Adrenal gland (tissue), 12 donors: ENCODE results near the gene LPCAT2. TPM values are rescaled to one million over a fixed set of nuclear protein-coding genes. Genes with fewer than 3 reads are reported as not detected.
A peak's percentile ranks its signal among the peaks of the same experiment; 100 is the strongest.

Experiments
- DNase-seq, 7 donors: peaks; one replicate each; pipeline ENCODE4 v3.0.0-alpha.2; 2019 to 2020
- H3K27ac ChIP-seq, 5 donors: fragments of 200-600 bp; sonication (generic) in 4 of 5; 1 replicate in 3 of 5; 2 replicates in 2 of 5; pipeline versions ENCODE4 v1.5.1 to v1.8.0; 2016 to 2020; ENCODE audit warnings: mild to moderate bottlenecking in 1 of 5
- H3K27me3 ChIP-seq: fragments of 200-600 bp; 2 replicates; pipeline ENCODE4 v1.8.0; 2021
- H3K36me3 ChIP-seq, 2 donors: fragments of 200-600 bp; replicated peaks in 1 of 2; 1 replicate in 1 of 2; 2 replicates in 1 of 2; pipeline versions ENCODE4 v1.5.1 to v1.8.0; 2018 to 2022
- H3K4me1 ChIP-seq, 2 donors: fragments of 200-600 bp; replicated peaks in 1 of 2; 1 replicate in 1 of 2; 2 replicates in 1 of 2; pipeline versions ENCODE4 v1.5.1 to v1.8.0; 2018 to 2021
- H3K4me3 ChIP-seq, 4 donors: fragments of 200-600 bp; sonication (generic) in 3 of 4; one replicate each; pipeline ENCODE4 v1.5.1; 2016 to 2018
- H3K9me3 ChIP-seq, 3 donors: fragments of 200-600 bp; sonication (generic) in 1 of 3; replicated peaks in 1 of 3; 1 replicate in 2 of 3; 2 replicates in 1 of 3; pipeline versions ENCODE4 v1.5.1 to v1.8.0; 2016 to 2021
- CTCF ChIP-seq, 6 experiments: fragments of 450-650 bp in 4 of 6; fragments of 200-600 bp in 2 of 6; sonication (generic) in 1 of 6; IDR thresholded peaks; 1 replicate in 5 of 6; 2 replicates in 1 of 6; pipeline versions ENCODE4 v1.5.1 to v1.8.0; 2016 to 2021; ENCODE audit warnings: antibody characterized with exemption in 6 of 6, mild to moderate bottlenecking in 2 of 6, moderate library complexity in 1 of 6
- POLR2A ChIP-seq, 2 donors: fragments of 450-650 bp; IDR thresholded peaks; one replicate each; pipeline ENCODE4 v1.6.1; 2017; ENCODE audit warnings: antibody characterized with exemption in 2 of 2, mild to moderate bottlenecking in 2 of 2, moderate library complexity in 1 of 2
- WGBS, 4 donors: extraction: QIAGEN DNeasy Blood & Tissue Kit in 2 of 4; methylation state at CpG; one replicate each; pipeline versions ENCODE4 v1.1.5 to v1.1.7; 2013 to 2017; 5-methylcytosine and 5-hydroxymethylcytosine counted together
- intact Hi-C, 2 donors: fragments of 100-400 bp; cut with DNase I; formaldehyde crosslinking; loops; one replicate each; pipeline versions ENCODE4 v1.14.1 to v1.15.0; 2022 to 2023
- polyA plus RNA-seq, 3 donors: library from polyadenylated mRNA; stranded (reverse); fragments of 200-250 nt in 2 of 3; fragments of 350-450 nt in 1 of 3; fragmentation: Illumina TruSeq in 1 of 3; extraction: RNeasy Lipid Tissue Mini Kit (QIAGEN cat#74804) in 1 of 3; gene quantifications; one replicate each; pipeline ENCODE4 v1.2.3, GENCODE V29; 2013 to 2014
- total RNA-seq, 9 donors: library from RNA; depleted of rRNA in 4 of 9; stranded (reverse); fragments of >200 nt in 4 of 9; fragments of 120-200 nt in 1 of 9; fragmentation: NEBNext Ultra II Directional in 1 of 9; extraction: Animal tissue kit (Norgen Biotek cat#: 25700) in 1 of 9; gene quantifications; one replicate each; pipeline versions ENCODE4 v1.1.0 to v1.2.4, GENCODE V29; 2013 to 2023
- donor health status: healthy with polysubstance abuse.
- donor health status: Bipolar disorder and iron deficiency.
- donor health status: DM: yes; HTN: yes; CAD: no.
- donor health status: DM: no; HTN: no; CAD: no.
- donor health status: DM: no; HTN: no; CAD: no.
- donor health status: DM: yes; HTN: yes; CAD: no.

Gene LPCAT2
- total and polyA plus RNA-seq, 12 donors = 7.1 to 33.1 (median 16.4) TPM

DNA sequence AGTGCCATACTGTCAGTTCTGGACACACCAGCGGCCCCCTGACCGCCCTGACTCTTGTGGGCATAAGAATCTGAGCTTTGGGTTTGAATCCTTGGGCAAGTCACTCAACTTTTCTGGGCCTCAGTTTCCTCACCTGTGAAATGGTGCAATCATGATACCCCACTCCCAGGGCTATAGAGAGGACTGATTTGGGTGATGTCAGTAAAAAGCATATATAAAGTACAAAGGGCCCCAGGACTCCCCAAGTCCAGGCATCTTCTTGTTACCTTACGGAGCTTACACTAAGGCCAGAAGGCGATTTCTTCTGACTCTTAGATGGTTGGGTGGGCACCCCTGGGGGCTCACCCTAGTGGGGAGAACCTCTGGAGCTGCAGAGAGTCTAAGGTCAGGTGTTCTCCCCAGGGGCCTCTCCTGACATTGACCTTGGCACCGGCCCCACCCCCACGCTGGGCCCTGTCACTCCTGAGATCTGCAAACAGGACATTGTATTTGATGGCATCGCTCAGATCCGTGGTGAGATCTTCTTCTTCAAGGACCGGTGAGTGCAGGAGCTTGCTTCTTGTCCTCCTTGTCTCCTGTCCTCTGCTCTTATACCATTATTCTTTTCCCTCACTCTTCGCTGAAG, 16.0 kb upstream of the LPCAT2 start:
- H3K4me3 ChIP-seq = no peak overlapping the region
- peaks cover 0 to 12% of the 10 kb centered on the region in 2 donors for H3K4me1 ChIP-seq
- peak overlapping the region in 1 of 5 donors; percentile 19 for H3K27ac ChIP-seq
- peak in 2 of 7 donors; percentile 11 to 19 for DNase-seq
- intact Hi-C loops = no loop called here
- WGBS, 4 donors = 79 to 93% (median 86%) methylated on average over 10 of the region's 10 CpGs
- TF ChIP-seq POLR2A (IDR thresholded peaks at IDR 0.05) = no peak
- TF ChIP-seq CTCF (IDR thresholded peaks at IDR 0.05) = no peak
- no peaks in the 10 kb centered on the region for H3K9me3 ChIP-seq
- H3K27me3 ChIP-seq = no peaks in the 10 kb centered on the region
- peaks cover 0 to 8% of the 10 kb centered on the region in 2 donors for H3K36me3 ChIP-seq

DNA sequence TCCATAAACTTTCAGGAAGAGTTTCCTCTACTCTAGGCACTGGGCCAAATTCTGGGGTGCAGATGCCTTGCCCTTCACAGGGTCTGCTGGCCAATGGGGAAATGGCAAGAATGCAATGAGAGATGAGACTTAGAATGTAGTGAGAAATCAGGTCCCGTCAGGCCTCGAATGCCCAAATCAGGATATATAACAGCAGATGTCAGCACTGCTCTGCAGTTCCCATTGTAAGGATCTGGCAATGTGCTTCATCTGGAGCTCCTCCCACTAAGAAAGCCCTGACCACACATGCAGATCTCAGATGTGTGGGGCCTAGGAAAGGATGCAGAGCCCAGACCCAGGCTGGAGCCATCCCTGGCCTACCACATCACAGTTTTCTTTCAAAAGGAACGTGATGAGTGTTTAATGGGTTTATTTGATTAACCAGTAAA, 13.9 kb upstream of the LPCAT2 start:
- Histone ChIP-seq H3K9me3 (no peaks in the 10 kb centered on the region), H3K27me3 (no peaks in the 10 kb centered on the region), H3K4me1 (peaks cover 0 to 16% of the 10 kb centered on the region in 2 donors), H3K36me3 (no peaks in the 10 kb centered on the region), H3K4me3 (no peak overlapping the region), H3K27ac (peak overlapping the region in 2 of 5 donors; percentile 20 to 68)
- TF ChIP-seq CTCF (IDR thresholded peaks at IDR 0.05) (peak in 4 of 6 experiments; percentile 39 to 53 (median 50)), POLR2A (IDR thresholded peaks at IDR 0.05) (no peak)
- 34 to 50% (median 49%) methylated on average over 3 of the region's 3 CpGs for WGBS, 4 donors
- intact Hi-C loops = no loop called here
- DNase-seq = peak in 6 of 7 donors; percentile 52 to 82 (median 56)

DNA sequence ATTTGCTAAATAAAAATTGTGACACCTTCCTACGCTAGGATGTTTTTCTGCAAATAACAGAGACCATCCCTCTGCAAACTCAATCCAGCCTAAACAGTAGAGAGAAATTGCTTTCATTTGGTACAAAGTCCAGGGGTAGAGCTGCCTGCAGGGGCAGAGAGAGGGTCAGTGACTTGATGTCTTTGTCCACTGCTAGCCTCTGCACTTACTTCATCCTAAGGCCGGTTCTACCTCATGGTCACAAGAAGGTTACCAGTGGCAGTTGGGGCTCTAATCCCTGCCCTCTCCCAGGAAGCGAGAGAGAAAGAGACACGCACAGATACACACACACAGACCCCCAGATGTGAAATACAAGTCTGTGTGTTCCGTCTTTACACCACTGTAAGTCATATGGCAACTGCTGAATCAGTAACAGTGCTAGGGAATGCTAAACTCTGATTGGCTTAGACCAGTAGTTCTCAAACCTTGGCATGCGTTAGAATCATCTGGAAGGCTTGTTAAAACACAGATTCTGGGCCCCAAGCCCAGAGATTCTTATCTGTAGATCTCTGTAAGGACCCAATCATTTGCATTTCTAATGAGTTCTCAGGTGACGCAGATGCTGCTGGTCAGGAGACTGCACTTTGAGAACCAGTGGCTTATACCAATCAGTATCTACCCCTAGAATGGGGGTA, 13.1 kb upstream of the LPCAT2 start:
- no peaks in the 10 kb centered on the region for H3K36me3 ChIP-seq
- no peaks in the 10 kb centered on the region for H3K9me3 ChIP-seq
- peaks cover 0 to 18% of the 10 kb centered on the region in 2 donors for H3K4me1 ChIP-seq
- intact Hi-C loops = no loop called here
- no peak overlapping the region for H3K4me3 ChIP-seq
- no peak for TF ChIP-seq POLR2A (IDR thresholded peaks at IDR 0.05)
- no peak for TF ChIP-seq CTCF (IDR thresholded peaks at IDR 0.05)
- 68 to 86% (median 71%) methylated on average over 7 of the region's 7 CpGs for WGBS, 4 donors
- peak overlapping the region in 2 of 5 donors; percentile 20 to 68 for H3K27ac ChIP-seq
- H3K27me3 ChIP-seq = no peaks in the 10 kb centered on the region
- DNase-seq = peak in 3 of 7 donors; percentile 34 to 68 (median 57)

GRCh38 chr16:55496509-55497145, 12.2 kb upstream of the LPCAT2 start:
- Histone ChIP-seq H3K4me1 (peaks cover 0 to 24% of the 10 kb centered on the region in 2 donors), H3K9me3 (no peaks in the 10 kb centered on the region), H3K27me3 (no peaks in the 10 kb centered on the region), H3K27ac (peak overlapping the region in 1 of 5 donors; percentile 68), H3K36me3 (no peaks in the 10 kb centered on the region), H3K4me3 (no peak overlapping the region)
- 71 to 91% (median 77%) methylated on average over 7 to 8 of the region's 8 CpGs for WGBS, 4 donors
- intact Hi-C loops = no loop called here
- DNase-seq = peak in 1 of 7 donors; percentile 18
- TF ChIP-seq POLR2A (IDR thresholded peaks at IDR 0.05) (no peak), CTCF (IDR thresholded peaks at IDR 0.05) (no peak)
